Hypothalamus (tissue), 51 donors: ENCODE measurements around the gene FDXR.

ENCODE experiments used
- DNase-seq, 51 donors: peaks; one replicate each; lab custom pipeline; 2025; lab: John Stamatoyannopoulos, UW

FDXR gene

DNA sequence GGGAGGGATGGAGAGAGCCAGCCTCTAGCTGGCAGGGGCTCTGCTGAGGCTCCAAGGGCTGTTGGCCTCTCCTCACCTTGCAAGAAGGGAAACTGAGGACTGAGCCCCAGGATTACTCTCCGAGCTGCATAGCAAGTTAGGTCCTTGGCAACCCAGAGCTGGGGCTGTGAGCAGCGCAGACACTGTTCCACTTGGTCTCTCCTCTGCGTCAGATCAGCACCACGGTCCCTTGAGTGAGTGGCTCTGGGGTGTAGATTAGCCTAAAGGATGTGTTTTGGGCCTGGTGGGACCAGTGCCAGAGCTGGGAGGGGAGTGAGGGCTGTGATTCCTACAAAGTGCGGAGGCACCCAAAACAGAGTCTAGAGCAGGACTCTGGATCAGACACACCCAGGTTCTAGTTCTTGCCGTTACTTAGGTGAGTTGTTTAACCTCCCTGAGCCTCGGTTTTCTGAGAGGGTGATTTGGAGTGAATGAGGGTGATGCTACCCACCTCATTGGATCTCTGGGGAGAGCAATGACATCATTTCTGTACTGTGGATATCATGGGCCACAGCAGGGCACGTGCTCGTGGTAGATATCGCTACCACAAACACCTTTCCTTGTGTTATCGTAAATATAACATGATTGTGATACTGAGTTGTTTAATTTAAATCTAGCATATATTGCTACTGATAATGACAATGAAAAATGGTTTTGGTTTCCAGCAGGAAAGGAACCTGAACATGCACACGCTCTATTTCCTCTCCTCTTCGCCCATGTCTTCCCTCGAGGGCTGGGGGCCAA, 28.8 kb upstream of the FDXR start:
- DNase-seq: no peak

- no peak for DNase-seq
These were observed 27.4 kb upstream of the FDXR start for GRCh38 chr17:74900208-74900607.

DNA sequence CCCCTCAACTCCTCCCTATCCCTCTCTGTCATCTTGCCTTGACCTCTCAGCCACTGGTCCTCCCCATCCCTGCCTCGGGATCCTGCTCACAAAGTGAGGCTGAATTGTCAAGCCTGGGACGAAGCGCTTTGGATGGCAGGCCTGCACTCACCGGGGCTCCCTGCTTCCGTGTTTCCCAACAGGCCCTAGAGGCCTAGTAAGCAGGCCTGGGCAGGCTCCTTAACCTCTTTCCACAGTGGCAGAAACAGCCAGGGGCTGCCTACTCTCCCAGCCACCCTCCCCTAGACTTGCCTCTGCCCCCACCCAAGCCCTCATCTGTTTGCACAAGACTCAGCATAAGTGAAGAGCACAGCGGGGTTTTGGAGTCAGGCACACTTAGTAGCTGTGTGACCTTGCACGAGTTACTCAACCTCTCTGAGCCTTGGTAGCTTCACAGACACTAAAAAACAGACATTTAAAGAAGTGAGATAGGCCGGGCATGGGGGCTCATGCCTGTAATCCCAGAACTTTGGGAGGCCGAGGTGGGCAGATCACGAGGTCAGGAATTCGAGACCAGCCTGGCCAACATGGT, 25.7 kb upstream of the FDXR start:
- DNase-seq: no peak

DNA sequence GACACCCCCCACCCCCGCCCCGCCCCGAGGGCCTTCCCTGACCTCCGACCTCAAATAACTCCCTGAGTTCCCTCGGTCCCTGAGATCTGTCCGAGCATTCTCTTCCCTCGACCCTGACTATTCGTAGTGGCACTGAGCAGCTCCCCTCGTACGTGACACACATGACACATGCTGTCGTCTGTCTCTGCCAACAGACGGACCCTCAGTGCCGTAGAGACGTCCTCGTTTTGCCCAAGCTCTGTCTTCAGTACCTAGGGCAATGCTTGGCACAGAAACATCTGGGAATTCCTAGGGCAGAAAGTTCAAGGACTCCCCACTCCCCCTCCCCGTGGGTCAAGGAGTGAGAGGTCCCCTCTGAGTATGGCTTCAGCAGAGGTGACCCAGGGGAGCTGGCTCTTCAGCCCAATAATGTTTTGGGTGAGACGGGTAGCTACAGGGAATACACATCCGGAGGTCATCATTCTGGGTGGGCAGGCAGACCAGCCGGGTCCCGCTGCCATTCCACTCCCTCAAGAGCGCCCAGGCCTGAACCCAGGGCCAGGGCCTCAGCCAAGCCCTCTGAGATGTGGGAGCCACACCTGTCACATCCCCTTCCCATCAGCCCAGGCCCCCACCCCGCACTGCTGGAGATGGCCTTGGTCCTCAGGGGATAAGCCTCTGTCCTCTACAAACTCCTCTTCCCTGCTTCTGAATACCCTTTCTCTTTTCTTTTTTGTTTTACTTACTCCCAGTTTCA, 21.3 kb upstream of the FDXR start:
- no peak for DNase-seq

GRCh38 chr17:74892974-74893911, 20.4 kb upstream of the FDXR start, which contains the start of gene FADS6:
TSS of gene FADS6 (minus strand) at chr17:74893633. CDS start at chr17:74893595, 38 bp downstream.
- peak in 2 of 51 donors; percentile 7 to 12 for DNase-seq

GRCh38 chr17:74892013-74892841, 19.4 kb upstream of the FDXR start:
- no peak for DNase-seq

DNA sequence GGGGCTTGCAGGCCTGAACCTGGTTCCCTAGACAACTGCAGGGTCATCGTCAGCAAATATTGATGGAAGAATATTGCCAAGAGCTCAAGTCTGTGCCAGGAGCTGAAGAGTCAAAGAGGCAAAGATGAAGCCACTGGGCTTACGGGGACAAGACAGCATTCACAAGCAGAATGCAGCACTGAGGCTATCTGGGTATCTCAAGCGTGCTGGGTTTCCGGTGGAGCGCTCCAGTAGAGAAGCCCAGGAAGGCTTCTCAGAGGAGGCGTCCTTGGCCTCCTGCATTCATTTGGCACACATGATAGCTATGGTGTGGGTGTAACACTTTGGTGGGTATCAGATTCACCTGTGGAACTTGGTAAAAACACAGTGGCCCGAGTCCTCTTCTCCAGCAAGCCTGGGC, 17.8 kb upstream of the FDXR start:
- DNase-seq: no peak

DNA sequence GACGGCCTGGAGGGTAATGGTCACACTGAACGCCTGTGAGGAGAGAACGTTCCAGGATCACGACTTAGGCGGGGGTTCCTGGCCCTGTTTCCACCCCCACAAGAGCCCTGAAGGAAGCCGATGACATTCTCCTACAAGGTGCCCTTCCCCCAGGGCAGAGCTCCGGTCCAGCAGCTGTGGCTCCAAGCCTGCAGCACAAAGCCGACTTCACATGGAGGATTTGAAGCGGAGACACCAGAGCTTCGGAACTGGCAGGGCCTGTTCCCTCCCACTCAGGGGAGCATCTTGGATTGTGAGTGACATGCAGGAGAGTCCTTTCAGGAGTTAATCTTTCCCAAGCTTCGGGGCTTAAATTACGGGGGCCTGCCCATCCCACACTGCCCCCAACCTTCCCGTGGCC, 15.7 kb upstream of the FDXR start:
- DNase-seq: no peak

- DNase-seq: no peak
These were observed 10.5 kb upstream of the FDXR start for GRCh38 chr17:74883241-74883745.

DNA sequence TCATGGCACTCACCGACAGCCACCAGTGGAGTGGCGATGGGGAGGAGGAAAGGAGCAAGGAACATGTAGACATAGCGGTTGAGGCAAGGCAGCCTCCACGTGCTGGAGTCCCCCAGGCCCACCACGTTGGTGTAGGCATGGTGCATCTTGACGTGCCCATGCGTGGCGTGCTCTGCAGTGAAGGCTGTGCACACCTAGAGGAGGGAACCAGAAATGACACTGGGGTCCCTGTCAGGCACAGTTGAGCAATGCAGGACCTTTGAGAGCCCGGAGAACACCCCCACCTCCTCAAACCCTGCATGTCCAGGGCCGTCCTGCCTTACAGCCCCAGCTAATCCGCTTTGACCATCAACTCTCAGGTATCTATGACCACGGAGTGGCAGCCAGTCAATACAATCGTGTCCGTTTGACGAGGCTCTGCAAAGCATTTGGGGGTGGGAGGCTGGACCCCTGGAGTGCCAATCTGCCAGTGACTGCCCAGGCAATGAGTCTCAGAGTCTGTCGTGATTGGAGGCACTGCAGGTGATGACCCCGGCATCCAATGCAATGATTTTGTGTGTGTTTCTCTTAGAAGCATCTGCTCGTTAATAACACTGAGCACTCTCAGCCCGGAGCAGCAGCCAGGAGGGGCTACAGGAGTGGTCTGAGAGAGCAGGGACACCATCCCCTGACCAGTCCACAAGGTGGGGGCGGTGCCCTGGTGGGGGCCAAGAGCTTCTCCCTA, 9.9 kb upstream of the FDXR start:
- no peak for DNase-seq

GRCh38 chr17:74881073-74881472, 8.3 kb upstream of the FDXR start:
- DNase-seq: no peak

DNA sequence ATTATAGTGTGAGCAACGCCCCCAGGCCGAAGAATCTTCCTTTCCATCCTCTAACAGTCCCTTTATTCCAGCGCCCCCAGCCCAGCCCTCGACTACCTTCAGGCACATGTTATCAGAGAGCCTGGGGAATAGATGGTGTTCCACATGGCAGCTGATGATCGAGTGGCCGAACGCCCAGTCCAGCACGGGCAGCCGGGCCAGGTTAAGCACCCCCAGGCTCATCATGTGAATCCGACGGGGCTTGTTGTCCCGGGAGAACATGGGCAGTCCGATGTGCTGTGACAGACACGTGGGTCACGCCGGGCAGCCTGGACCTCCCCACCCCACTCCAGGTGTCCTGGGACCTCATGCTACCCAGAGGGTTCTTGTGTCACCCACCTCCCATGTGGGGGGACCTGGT, 6.5 kb upstream of the FDXR start:
- no peak for DNase-seq

GRCh38 chr17:74878658-74879057, 5.9 kb upstream of the FDXR start:
- DNase-seq: no peak

GRCh38 chr17:74877592-74878548, 5.1 kb upstream of the FDXR start:
- no peak for DNase-seq

- no peak for DNase-seq
These were observed 3.3 kb upstream of the FDXR start for GRCh38 chr17:74875977-74876593.

- DNase-seq: peak in 1 of 51 donors; percentile 21
These were observed 2.6 kb upstream of the FDXR start for GRCh38 chr17:74875155-74875976.
